Mucosa of stomach (tissue), 1 donor: ENCODE measurements around the gene RHOT1.

ENCODE experiments used
- H3K27me3 ChIP-seq: one replicate; pipeline ENCODE4 v1.7.0; 2013; ENCODE audit warnings: mild to moderate bottlenecking, low read length; ENCODE audit not compliant: control insufficient read depth, insufficient read depth
- H3K36me3 ChIP-seq: one replicate; pipeline ENCODE4 v1.7.0; 2013; ENCODE audit warnings: low read length; ENCODE audit not compliant: control insufficient read depth, insufficient read depth
- H3K4me1 ChIP-seq: one replicate; pipeline ENCODE4 v1.7.0; 2013; ENCODE audit warnings: mild to moderate bottlenecking, low read length; ENCODE audit not compliant: control insufficient read depth, insufficient read depth
- H3K4me3 ChIP-seq: one replicate; pipeline ENCODE4 v1.7.0; 2013; ENCODE audit warnings: low read length
- H3K9ac ChIP-seq: one replicate; pipeline ENCODE4 v1.7.0; 2013; ENCODE audit warnings: mild to moderate bottlenecking, low read length, moderate library complexity
- H3K9me3 ChIP-seq: one replicate; pipeline ENCODE4 v1.7.0; 2013; ENCODE audit warnings: mild to moderate bottlenecking, low read length, moderate library complexity; ENCODE audit not compliant: control insufficient read depth
- donor health status: Pancreatic carcinoma.

The RHOT1 gene

DNA sequence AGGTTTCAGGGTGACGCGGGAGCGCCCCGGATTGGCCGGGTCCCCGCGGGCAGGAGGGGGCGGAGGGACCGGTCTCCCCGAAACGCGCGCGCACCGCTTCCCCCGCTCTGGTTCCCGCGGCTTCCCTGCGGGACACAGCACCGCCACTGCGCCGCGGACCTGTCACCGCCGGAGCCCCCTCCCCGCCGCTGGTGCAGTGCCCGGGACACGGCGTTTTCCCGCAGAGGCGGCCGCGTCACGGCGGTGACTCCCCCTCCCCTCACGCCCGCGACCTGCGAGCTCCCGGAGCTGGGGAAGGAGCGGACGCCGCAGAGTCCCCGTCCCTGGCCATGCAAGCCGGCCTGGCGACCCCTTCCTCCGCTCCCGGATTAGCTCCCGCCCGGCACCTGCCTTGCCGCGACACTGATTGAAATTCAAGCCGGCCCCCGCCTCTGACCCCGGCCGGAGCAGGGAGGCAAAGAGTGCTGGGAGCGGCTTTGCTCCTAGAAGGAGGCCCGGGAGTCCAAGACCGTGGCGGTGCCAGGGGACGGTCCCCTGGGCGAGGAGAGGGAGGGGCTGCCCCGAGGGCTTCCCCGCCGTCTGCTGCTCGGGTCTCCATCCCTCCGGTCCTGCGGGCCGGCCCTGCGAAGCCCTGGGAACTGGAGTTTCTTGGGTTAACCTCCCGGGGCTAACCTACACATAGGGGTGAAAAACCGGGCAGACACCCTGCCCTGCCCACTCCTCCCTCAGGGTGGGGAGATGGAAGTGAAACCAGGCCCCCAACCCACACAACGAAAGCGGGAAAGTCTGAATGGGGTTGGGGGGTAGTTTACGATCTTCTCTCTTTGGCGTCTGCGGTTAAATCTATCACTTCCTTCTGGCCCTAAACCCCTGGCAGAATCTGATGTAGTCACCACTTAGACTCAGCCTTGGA is 124.3 kb downstream of the RHOT1 start:
- H3K4me3 ChIP-seq: no peak overlapping the region
- peaks cover 12% of the 10 kb centered on the region for H3K4me1 ChIP-seq
- peaks cover 76% of the 10 kb centered on the region for H3K27me3 ChIP-seq
- no peak overlapping the region for H3K9ac ChIP-seq
- no peaks in the 10 kb centered on the region for H3K9me3 ChIP-seq
- H3K36me3 ChIP-seq: no peaks in the 10 kb centered on the region

DNA sequence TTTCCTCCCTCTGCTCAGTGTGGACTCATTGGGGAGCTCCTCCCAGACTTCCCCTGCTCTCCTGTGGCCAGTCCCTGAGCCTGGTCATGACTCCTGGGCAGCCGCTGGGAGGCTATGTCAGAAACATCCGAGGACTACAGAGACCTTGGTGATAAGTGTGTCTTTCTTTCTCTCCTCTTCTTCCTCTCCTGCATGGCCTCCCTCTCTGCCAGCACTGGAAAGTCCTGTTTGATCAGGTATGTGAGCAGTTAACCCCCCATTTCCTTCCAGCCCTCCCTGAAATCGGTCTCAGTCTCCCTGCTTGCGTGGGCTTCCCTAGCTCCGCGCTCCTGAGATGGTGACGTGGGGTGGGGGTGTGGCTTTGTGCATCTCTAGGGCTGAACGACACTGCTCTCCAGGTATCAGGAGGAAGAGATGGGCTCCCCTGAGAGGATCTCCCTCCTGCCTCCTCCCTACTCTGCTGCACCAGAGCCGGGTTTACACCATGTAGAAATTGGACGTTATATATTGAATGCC is 125.4 kb downstream of the RHOT1 start:
- Histone ChIP-seq H3K4me3 (no peak overlapping the region), H3K4me1 (peaks cover 12% of the 10 kb centered on the region), H3K36me3 (no peaks in the 10 kb centered on the region), H3K9me3 (no peaks in the 10 kb centered on the region), H3K27me3 (peaks cover 65% of the 10 kb centered on the region), H3K9ac (no peak overlapping the region)

DNA sequence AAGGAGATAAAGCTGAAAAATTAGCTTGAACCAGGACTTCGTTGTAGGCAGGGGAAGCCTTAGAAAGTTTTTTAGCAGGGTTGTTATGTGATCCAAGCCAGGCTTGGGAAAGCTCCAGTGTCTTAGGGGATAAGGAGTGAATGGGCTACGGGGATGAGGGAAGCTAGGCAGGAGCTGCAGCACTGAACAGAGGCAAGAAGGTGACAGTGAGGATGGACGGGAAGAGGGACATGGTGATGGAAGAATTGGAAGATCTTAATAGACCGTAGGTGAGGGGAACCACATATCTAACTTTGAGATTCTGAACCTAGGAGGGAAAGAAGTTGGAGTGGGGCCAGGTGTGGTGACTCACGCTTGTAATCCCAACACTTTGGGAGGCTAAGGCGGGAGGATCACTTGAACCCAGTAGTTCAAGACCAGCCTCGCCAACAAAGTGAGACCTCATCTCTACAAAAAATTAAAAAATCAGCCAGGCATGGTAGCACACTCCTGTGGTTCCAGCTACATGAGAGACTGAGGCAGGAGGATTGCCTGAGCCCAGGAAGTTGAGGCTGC is 126.5 kb downstream of the RHOT1 start:
- Histone ChIP-seq H3K4me1 (peaks cover 12% of the 10 kb centered on the region), H3K27me3 (peaks cover 59% of the 10 kb centered on the region), H3K4me3 (no peak overlapping the region), H3K9me3 (no peaks in the 10 kb centered on the region), H3K9ac (no peak overlapping the region), H3K36me3 (no peaks in the 10 kb centered on the region)

DNA sequence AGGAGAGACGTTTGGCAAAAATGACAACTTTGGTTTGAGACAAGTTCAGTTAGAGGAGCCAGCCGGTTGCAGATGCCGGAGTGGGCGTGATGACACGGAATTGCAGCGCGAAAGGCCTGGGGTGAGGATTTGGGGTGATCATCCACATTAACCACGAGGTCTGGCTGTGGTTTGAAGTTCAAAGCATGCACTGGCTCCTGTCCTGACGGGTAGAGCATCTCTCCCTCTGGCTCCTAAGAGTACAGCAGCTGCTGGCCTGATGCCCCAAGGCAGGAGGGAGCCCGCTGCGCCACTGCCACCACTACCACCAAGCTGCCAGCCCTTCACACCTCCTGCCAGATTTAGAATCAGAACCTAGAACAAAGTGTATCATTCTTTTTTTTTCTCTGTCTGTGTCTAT is 127.1 kb downstream of the RHOT1 start:
- peaks cover 12% of the 10 kb centered on the region for H3K4me1 ChIP-seq
- peaks cover 56% of the 10 kb centered on the region for H3K27me3 ChIP-seq
- H3K4me3 ChIP-seq: no peak overlapping the region
- no peaks in the 10 kb centered on the region for H3K9me3 ChIP-seq
- H3K9ac ChIP-seq: no peak overlapping the region
- H3K36me3 ChIP-seq: no peaks in the 10 kb centered on the region

DNA sequence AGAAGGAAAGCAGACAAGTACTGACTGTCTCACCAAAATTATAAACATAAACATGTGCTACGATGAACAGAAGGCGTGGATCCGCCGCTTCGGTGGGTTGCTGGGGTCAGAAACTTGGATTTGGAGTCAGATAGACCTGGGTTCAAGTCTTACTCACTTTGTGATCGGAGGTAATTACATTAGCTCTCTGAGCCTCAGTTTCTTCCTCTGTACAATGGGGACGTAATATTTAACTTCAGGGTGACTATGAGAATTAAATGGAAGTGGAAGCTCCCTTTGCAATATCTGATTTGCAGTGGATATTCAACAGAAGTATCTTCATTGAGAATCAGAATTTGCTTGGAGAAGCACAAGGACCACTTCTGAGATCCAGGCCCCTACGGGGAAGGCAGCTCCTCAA is 129.5 kb downstream of the RHOT1 start:
- Histone ChIP-seq H3K9me3 (no peaks in the 10 kb centered on the region), H3K4me3 (no peak overlapping the region), H3K9ac (no peak overlapping the region), H3K4me1 (peaks cover 4% of the 10 kb centered on the region), H3K36me3 (no peaks in the 10 kb centered on the region), H3K27me3 (peaks cover 49% of the 10 kb centered on the region)

DNA sequence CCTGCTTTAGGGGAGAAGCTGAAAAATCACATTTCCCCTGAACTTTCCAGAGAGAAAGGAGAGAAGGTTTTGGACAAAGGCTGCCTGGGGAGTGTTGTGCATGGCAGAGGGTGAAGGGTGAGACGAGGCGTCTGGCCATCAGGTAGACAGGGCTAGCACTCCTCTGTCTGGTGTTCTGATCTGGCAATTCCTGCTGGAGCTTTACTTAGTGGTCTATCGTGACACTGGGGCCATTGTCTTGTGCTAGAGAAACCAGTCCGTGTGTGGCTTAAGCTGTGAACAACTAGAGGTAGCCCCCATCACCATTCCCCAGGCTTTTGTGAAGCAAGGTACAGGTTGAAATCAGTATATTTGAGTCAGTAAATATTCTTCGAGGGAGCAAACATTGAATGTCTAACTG is 131.8 kb downstream of the RHOT1 start:
- no peaks in the 10 kb centered on the region for H3K4me1 ChIP-seq
- peaks cover 27% of the 10 kb centered on the region for H3K27me3 ChIP-seq
- no peak overlapping the region for H3K9ac ChIP-seq
- H3K4me3 ChIP-seq: no peak overlapping the region
- H3K36me3 ChIP-seq: no peaks in the 10 kb centered on the region
- no peaks in the 10 kb centered on the region for H3K9me3 ChIP-seq

DNA sequence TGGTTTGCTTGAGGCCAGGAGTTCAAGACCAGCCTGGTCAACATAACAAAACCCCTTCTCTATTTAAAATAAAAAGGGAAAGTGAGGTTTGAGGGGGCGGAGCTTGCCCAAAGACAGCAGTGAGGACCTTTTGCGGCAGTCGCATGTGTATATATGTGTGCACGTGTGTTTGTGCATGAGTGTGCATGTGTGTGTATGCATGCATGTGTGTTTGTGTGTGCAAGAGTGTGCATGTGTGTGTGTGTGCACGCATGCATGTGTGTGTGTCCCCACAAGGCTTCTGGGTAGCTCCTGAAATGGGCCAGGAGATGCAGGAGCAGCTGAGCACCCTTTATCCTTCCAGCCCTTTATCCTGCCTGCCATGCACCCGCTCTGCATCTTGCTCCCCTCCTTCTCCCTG is 132.3 kb downstream of the RHOT1 start:
- no peak overlapping the region for H3K4me3 ChIP-seq
- H3K36me3 ChIP-seq: no peaks in the 10 kb centered on the region

More for the DNA sequence above, 132.3 kb downstream of the RHOT1 start:
- Histone ChIP-seq H3K4me1 (no peaks in the 10 kb centered on the region), H3K27me3 (peaks cover 21% of the 10 kb centered on the region), H3K9me3 (no peaks in the 10 kb centered on the region), H3K9ac (no peak overlapping the region)
